GM12878 (cell line): ENCODE data around the gene GPLD1. TPM values are rescaled to one million over a fixed set of nuclear protein-coding genes. Genes with fewer than 3 reads are reported as not detected.

Source experiments
- ATAC-seq: fragments of 200-7000 bp; cut with Tn5 transposase; 3 replicates; pipeline ENCODE4 v1.9.1; 2020; ENCODE audit warnings: mild to moderate bottlenecking, moderate library complexity
- BruUV-seq: library from RNA; stranded (reverse); fragments of 400-500 nt; replicated peaks from 2 replicates; lab custom pipeline; 2021; lab: Mats Ljungman, UMichigan
- CTCF ChIA-PET: fragments of 300-600 bp; sonication (Branson Sonifier 250); formaldehyde crosslinking; extraction: SDS; loops from one replicate; lab custom pipeline; 2021; ENCODE audit warnings: inconsistent platforms; lab: Yijun Ruan, JAX
- POLR2A ChIA-PET: fragments of 350-600 bp; formaldehyde crosslinking; extraction: SDS; loops from one replicate; lab custom pipeline; 2021; ENCODE audit warnings: inconsistent platforms; lab: Charles Lee
- RAD21 ChIA-PET: fragments of 300-600 bp; sonication (Branson Sonifier 250); formaldehyde crosslinking; loops from one replicate; lab custom pipeline; 2023; ENCODE audit warnings: antibody characterized with exemption; ENCODE audit not compliant: unreplicated experiment; lab: Charles Lee
- SMC1A ChIA-PET: fragments of 300-600 bp; sonication (Branson Sonifier 250); formaldehyde crosslinking; loops from one replicate; lab custom pipeline; 2023; ENCODE audit not compliant: unreplicated experiment, uncharacterized antibody; lab: Charles Lee
- DNase-seq: peaks from one replicate; pipeline ENCODE4 v3.0.0-alpha.2; 2011; ENCODE audit warnings: low read depth, low spot score
- FAIRE-seq: peaks from 3 replicates; lab custom pipeline; 2011; peaks lifted over from hg19 to GRCh38; lab: Jason Lieb, UNC
- H2AFZ ChIP-seq: 2 replicates; pipeline ENCODE4 v1.6.0; 2011; ENCODE audit warnings: low read depth, low read length, control low read depth; ENCODE audit not compliant: control insufficient read depth
- H3K27ac ChIP-seq: 2 replicates; pipeline ENCODE4 v1.5.1; 2011; ENCODE audit warnings: control low read depth; ENCODE audit not compliant: control insufficient read depth, insufficient read depth
- H3K27me3 ChIP-seq, 2 experiments: replicated peaks in 1 of 2; 2 replicates each; pipeline versions ENCODE4 v1.6.0 to v1.6.1; 2011; ENCODE audit warnings: low read length in 1 of 2; ENCODE audit not compliant: control insufficient read depth in 2 of 2, insufficient read depth in 2 of 2
- H3K36me3 ChIP-seq, 2 experiments: 2 replicates each; pipeline ENCODE4 v1.5.1; 2011; ENCODE audit warnings: low read length in 1 of 2; ENCODE audit not compliant: control insufficient read depth in 2 of 2, insufficient read depth in 2 of 2
- H3K4me1 ChIP-seq: 2 replicates; pipeline ENCODE4 v1.6.1; 2011; ENCODE audit warnings: mild to moderate bottlenecking, low read length, moderate library complexity, mixed read lengths; ENCODE audit not compliant: control insufficient read depth, insufficient read depth
- H3K4me2 ChIP-seq: 2 replicates; pipeline ENCODE4 v1.6.0; 2011; ENCODE audit warnings: control low read depth; ENCODE audit not compliant: control insufficient read depth, insufficient read depth
- H3K4me3 ChIP-seq: fragments of 200-600 bp; sonication (generic); 2 replicates; pipeline ENCODE4 v1.5.1; 2016
- H3K79me2 ChIP-seq: 2 replicates; pipeline ENCODE4 v1.6.0; 2011; ENCODE audit warnings: low read length; ENCODE audit not compliant: control insufficient read depth, insufficient read depth
- H3K9ac ChIP-seq: 2 replicates; pipeline ENCODE4 v1.8.0; 2011; ENCODE audit warnings: low read length, control low read depth, mixed read lengths; ENCODE audit not compliant: control insufficient read depth, insufficient read depth
- H3K9me3 ChIP-seq: replicated peaks from 3 replicates; pipeline ENCODE4 v1.5.1; 2011; ENCODE audit warnings: mild to moderate bottlenecking, low read length; ENCODE audit not compliant: control insufficient read depth, insufficient read depth
- H4K20me1 ChIP-seq: 2 replicates; pipeline ENCODE4 v1.6.0; 2011; ENCODE audit not compliant: control insufficient read depth, insufficient read depth
- CTCF ChIP-seq, 3 experiments: IDR thresholded peaks in 2 of 3; conservative IDR thresholded peaks in 1 of 3; 2 replicates each; pipeline ENCODE4 v1.5.1; 2011; ENCODE audit warnings: low read depth in 3 of 3, low read length in 3 of 3, mild to moderate bottlenecking in 3 of 3, control low read depth in 2 of 3, moderate library complexity in 2 of 3, inconsistent platforms in 1 of 3, mixed read lengths in 1 of 3; ENCODE audit not compliant: control insufficient read depth in 2 of 3, insufficient read depth in 1 of 3; ENCODE audit errors: extremely low read depth in 1 of 3
- SMC3 ChIP-seq: IDR thresholded peaks from 2 replicates; pipeline ENCODE4 v1.6.1; 2011; ENCODE audit warnings: low read length, improper control_type of control experiment, borderline replicate concordance
- WGBS: methylation state at CpG from one replicate; pipeline ENCODE4 v1.1.6; 2016; ENCODE audit warnings: low lambda C conversion rate; ENCODE audit not compliant: insufficient replicate concordance, insufficient coverage; ENCODE audit errors: missing lambda C conversion rate; 5-methylcytosine and 5-hydroxymethylcytosine counted together
- in situ Hi-C: fragments of 300-500 bp; cut with MboI; formaldehyde crosslinking; loops from 9 replicates; pipeline ENCODE4 v1.14.3; 2018; ENCODE audit warnings: mixed read lengths
- intact Hi-C: fragments of 100-400 bp; cut with micrococcal nuclease; formaldehyde crosslinking; loops from one replicate; pipeline ENCODE4 v1.14.2; 2022; ENCODE audit not compliant: unreplicated experiment
- polyA plus RNA-seq, 11 experiments: library from polyadenylated mRNA; depleted of rRNA in 4 of 11; unstranded in 6 of 11; stranded (reverse) in 5 of 11; fragments of >200 nt; fragmentation: Nextera tagmentation in 4 of 11; fragmentation: Illumina TruSeq in 1 of 11; extraction: Ambion mirVana in 4 of 11; extraction: Trizol in 1 of 11; gene quantifications; 1 replicate in 1 of 11; 2 replicates in 10 of 11; pipeline versions ENCODE4 v1.2.1 to v1.2.3, GENCODE V29; 2011 to 2016; ENCODE audit warnings: inconsistent platforms in 2 of 11, missing spikeins in 2 of 11, low read depth in 1 of 11
- total RNA-seq, 4 experiments: library from RNA; depleted of rRNA in 3 of 4; stranded (reverse); fragments of >200 nt in 3 of 4; fragmentation: Illumina TruSeq in 1 of 4; extraction: Trizol in 1 of 4; gene quantifications; 2 replicates each; pipeline versions ENCODE4 v1.2.1 to v1.2.3, GENCODE V29; 2013 to 2021
- TF ChIP-seq, protein P1 (sequence below): fragments of 150-350 bp; IDR thresholded peaks from 2 replicates; pipeline ENCODE4 v1.6.1; 2014; ENCODE audit warnings: mild to moderate bottlenecking, low read depth, low read length

Gene GPLD1
- total and polyA plus RNA-seq, 10 of the 15 experiments (the other 5 are each of a cell fraction or from before 2014, with no cell fraction given) = 0.04 to 1.0 (median 0.69) TPM

GRCh38 chr6:24492475-24492874 is 3.1 kb upstream of the GPLD1 start:
- no peaks in the 10 kb centered on the region for H4K20me1 ChIP-seq
- ATAC-seq = no peak
- no peak for DNase-seq
- intact Hi-C loops = no loop called here
- H3K4me1 ChIP-seq = peaks cover 3% of the 10 kb centered on the region; the same call in 1 of the 2 replicates
- no peak overlapping the region for H3K27ac ChIP-seq
- no peaks in the 10 kb centered on the region for H3K27me3 ChIP-seq
- POLR2A ChIA-PET = interaction anchor here (1.0 kb wide), 1 partner anchor 9 kb away, joined by 4 read pairs; no protein-coding TSS in a partner anchor
- CTCF ChIA-PET = interaction anchor here (1.4 to 11.3 kb wide), 4 partner anchors 8 to 211 kb away, joined by 4 to 233 read pairs (median 8); no protein-coding TSS in a partner anchor
- in situ Hi-C loops = no loop called here
- WGBS = 59% methylated on average over 3 of the region's 3 CpGs
- H3K9me3 ChIP-seq = no peaks in the 10 kb centered on the region; the same call in 2 of the 3 replicates
- H3K36me3 ChIP-seq = no peaks in the 10 kb centered on the region
- FAIRE-seq = no peak
- RAD21 ChIA-PET = interaction anchor here (5.3 kb wide), 1 partner anchor 30 kb away, joined by 81 read pairs; no protein-coding TSS in a partner anchor
- TF ChIP-seq SMC3 (peak; percentile 28; the same call in 1 of the 2 replicates), CTCF (IDR thresholded peaks at IDR 0.05 in 2 of 3, conservative IDR thresholded peaks at IDR 0.05 in 1 of 3; ENCODE audit: control insufficient read depth in 2 of 3, extremely low read depth in 1 of 3, insufficient read depth in 1 of 3, low read depth in 3 of 3, low read length in 3 of 3) (peak; percentile 33 to 51 (median 47); a peak in 4 of 6 replicates)
- TF ChIP-seq, protein P1, sequence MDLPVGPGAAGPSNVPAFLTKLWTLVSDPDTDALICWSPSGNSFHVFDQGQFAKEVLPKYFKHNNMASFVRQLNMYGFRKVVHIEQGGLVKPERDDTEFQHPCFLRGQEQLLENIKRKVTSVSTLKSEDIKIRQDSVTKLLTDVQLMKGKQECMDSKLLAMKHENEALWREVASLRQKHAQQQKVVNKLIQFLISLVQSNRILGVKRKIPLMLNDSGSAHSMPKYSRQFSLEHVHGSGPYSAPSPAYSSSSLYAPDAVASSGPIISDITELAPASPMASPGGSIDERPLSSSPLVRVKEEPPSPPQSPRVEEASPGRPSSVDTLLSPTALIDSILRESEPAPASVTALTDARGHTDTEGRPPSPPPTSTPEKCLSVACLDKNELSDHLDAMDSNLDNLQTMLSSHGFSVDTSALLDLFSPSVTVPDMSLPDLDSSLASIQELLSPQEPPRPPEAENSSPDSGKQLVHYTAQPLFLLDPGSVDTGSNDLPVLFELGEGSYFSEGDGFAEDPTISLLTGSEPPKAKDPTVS = no peak
- no peaks in the 10 kb centered on the region for H3K79me2 ChIP-seq
- SMC1A ChIA-PET = interaction anchor here (1.1 to 7.4 kb wide), 2 partner anchors 11 to 29 kb away, joined by 3 to 68 read pairs; no protein-coding TSS in a partner anchor
- H3K4me3 ChIP-seq = no peak overlapping the region
- H3K9ac ChIP-seq = no peak overlapping the region
- no peak overlapping the region for H3K4me2 ChIP-seq
- BruUV-seq = no TSS peak
- H2AFZ ChIP-seq = no peak overlapping the region
